Activated CD4-positive, CD25-positive, alpha-beta regulatory T cell treated with anti-CD3 and anti-CD28 coated beads, Interleukin-2, amount 50 U/mL, for 16 hours (primary cell): ENCODE results near the gene KLHL41.
A peak's percentile ranks its signal among the peaks of the same experiment; 100 is the strongest.
"Not testable (repeated sequence)": the region's sequence is repeated elsewhere in the genome, so short reads cannot be mapped to it uniquely, and the experiment has no call there.

ENCODE experiments used
- DNase-seq: peaks from one replicate; pipeline ENCODE4 v3.0.0-alpha.2; 2020; ENCODE audit warnings: low read depth, low spot score

KLHL41 gene

GRCh38 chr2:169572189-169572588, 62.7 kb downstream of the KLHL41 start:
- DNase-seq = no peak

GRCh38 chr2:169572821-169573159, 63.3 kb downstream of the KLHL41 start:
- DNase-seq = no peak

GRCh38 chr2:169573160-169573973, 63.9 kb downstream of the KLHL41 start, which contains the start of gene FASTKD1:
FASTKD1 (minus strand) TSS chr2:169573865; CDS start chr2:169572029, 1,836 bp downstream.
- DNase-seq = peak; percentile 78

DNA sequence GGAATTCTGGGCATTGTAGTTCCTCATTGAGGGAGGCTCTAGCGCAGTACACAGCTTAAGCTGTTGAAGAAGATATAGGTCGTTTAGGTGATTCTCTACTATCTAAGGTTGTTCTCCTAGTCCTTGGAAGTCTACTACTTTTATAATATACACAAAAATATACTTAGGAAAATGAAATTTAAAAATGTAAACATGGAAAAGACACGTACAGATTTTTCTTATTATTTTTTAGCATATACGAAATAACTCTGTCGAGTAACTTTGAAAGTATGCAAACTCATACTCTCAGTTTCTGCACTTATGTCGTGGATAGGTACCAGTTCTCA, 64.4 kb downstream of the KLHL41 start:
- DNase-seq = no peak

DNA sequence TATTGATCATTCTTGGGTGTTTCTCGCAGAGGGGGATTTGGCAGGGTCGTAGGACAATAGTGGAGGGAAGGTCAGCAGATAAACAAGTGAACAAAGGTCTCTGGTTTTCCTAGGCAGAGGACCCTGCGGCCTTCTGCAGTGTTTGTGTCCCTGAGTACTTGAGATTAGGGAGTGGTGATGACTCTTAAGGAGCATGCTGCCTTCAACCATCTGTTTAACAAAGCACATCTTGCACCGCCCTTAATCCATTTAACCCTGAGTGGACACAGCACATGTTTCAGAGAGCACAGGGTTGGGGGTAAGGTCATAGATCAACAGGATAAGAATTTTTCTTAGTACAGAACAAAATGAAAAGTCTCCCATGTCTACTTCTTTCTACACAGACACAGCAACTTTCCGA, 65.0 kb downstream of the KLHL41 start:
- DNase-seq = not testable (repeated sequence)

- not testable (repeated sequence) for DNase-seq
These were observed 65.8 kb downstream of the KLHL41 start for GRCh38 chr2:169575264-169575663.
